Frontal cortex (tissue), 4 donors: Measurements from ENCODE around the gene CD46. TPM values are rescaled to one million over a fixed set of nuclear protein-coding genes. Genes with fewer than 3 reads are reported as not detected.

Experiments used
- DNase-seq, 2 donors: peaks; one replicate each; pipeline ENCODE4 v3.0.0; 2012; ENCODE audit warnings: low spot score in 2 of 2
- FAIRE-seq: peaks from 2 replicates; lab custom pipeline; 2012; peaks lifted over from hg19 to GRCh38; lab: Jason Lieb, UNC
- total RNA-seq: library from RNA; depleted of rRNA; stranded (reverse); fragments of >200 nt; gene quantifications from one replicate; pipeline ENCODE4 v1.2.3, GENCODE V29; 2014
- donor health status: control.
- donor health status: control.
- donor health status: control.

CD46 gene
- total RNA-seq, 1 donor from 2014 or later, result 87.6 TPM

DNA sequence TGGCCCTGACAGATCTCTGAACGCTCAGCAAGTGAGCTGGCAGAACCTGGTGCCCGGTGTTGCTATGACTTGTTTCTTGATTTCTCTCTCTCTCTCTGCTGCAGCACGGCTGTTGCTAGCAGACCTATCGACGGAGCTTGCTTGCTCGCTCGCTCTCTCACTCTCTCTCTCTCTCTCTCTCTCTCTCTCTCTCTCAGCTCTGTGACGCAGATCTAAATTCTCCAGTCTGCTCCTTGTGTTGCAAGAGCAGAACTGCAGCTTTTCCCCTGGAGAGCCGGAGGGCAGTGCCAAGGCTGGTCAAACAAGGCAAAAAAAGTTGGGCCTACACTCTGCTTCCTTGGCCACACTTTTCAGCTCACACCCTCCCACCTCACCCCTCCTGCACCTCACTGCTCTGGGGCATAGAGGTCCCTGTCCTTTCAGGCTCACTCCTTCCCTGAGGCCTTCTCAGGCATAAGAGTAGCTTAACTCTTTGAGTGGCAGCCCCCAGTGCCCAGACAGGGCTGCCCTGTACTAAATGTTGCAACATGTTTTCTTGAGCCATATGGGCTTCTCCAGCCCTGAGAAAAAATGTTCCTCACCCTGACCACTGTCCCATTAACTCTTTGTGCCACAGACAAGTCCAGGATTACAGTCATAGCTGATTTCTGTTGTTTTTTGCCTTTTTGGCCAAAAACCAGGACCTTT is 72.2 kb downstream of the CD46 start:
- DNase-seq (peak; percentile 62 to 71), FAIRE-seq (no peak)

DNA sequence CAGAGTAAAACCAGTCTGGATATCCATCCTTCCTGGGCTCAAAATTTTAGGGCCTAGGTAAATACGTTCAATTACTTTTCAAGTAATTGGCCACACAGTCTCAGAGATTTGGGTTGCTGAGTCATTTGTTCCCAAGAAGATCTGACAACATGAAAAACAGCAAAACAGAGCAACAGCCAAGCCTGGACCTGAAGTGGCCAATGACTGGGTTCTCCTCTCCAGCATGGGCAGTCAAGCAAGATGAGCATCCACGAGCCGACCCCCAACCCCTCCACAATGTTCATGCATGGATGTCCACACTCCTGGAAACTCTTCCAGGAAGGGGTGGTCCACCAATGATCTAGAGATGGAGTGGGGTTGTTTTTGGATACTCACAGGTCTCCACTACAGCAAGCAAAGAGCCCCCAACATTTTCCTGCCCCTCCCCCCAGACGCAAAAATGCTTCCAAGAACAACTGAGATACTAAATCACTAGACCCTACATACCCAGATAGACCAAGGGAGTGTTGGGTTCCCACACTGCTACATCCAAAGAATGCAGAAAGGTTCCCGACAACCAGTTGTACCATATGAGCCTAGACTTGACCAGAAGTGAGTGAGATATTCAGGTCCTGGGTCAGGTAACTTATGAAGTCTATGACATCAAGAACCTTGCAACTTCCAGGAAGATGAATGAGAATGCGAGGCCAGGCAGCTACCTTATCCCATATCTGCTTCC is 73.0 kb downstream of the CD46 start:
- no peak for FAIRE-seq
- DNase-seq, result no peak

DNA sequence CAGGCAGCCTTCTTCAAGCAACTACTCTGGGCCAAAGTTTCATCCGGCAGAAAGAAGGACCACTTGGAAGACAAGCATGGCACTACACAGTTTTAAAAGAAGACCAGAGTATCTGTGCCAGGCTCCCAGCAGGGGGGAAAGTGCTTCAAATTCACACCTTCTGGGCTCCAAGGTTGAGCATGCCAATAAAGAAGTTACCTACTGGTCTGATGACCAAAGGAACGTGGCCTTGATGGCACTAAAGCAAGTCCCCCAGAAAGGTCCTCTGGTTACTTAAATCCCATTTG is 73.5 kb downstream of the CD46 start:
- no peak for FAIRE-seq

GRCh38 chr1:207825719-207826556 is 74.1 kb downstream of the CD46 start:
- FAIRE-seq (no peak), DNase-seq (no peak)

More for the DNA sequence above, 73.5 kb downstream of the CD46 start:
- DNase-seq, result no peak

DNA sequence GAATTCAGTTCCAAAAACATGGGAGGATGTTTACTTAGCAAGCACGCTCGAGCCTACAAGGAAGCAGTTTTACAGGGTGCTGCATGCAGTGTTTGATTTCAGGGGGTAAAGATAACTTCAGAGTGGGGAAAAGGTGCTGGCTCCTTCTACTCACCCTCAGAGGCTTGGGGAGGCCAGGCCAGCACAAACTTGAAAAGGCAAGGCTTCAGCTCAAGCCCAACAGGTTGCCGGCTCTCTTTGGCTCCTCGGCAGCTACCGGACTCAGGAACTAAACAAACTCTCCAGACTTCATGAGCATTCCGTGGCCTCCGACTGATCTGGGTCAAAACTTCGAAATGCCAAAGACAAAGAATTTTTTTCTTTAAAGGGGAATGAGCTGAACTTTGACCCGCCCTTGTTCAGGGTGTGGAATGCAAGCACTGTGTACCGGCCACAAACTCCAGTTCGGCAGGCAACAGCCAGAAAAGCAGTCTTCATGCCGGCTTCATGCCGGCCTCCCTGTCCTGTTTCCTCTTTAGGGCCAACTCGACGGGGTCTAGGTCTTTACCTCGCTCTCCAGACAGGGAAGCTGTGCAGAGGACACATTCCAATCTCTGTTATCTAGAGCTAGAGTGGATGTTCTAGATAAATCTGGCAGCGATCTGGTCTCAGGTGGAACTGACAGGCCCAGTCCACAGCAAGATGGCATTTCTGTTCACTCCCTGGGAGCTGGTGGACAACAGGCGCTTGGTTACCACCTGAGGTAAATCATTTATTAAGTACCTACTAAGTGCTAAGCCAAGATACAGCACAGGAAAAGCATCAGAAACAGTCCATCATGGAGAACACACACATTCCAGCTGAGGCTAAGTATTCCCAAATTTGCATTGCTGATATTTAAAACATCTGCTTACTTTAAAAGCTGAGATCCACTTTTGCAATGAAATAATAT is 75.0 kb downstream of the CD46 start:
- DNase-seq, result no peak
- FAIRE-seq, result no peak

DNA sequence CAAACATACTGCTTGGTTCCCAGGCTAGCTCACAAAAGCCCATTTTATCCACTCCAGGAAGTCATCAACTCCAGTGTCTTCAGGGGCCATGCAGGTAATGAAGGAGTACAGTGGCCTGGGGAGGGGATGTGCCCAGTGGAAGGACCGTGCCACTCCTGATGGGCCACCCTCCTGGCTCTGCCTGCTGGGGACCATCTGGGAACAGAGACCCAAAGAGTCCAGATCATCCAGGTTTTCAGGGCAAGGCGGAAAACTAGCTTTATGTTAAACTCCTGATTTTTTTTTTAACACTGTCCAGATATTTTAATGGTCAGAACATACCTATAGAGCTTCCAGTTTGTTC is 75.6 kb downstream of the CD46 start:
- FAIRE-seq, result no peak

DNA sequence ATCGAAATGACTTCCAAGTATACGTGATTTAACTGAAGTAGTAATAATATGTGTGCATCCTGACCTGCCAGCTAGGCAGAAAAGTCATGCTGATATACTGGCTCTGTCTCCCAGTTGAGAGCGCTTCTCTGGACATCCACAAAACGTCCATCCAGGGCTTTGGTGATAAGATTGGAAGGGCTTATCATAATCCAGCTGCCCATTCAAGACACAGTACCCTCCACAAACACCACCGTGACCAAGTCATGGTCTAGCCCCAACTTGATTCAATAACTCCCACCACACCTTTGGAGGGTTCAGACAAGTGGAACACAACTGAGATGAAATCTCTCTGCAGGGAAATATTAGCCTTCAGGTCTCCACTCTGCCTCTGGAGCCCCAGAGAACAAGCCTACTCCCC is 76.2 kb downstream of the CD46 start:
- FAIRE-seq, result no peak
- no peak for DNase-seq

More for the DNA sequence above, 75.6 kb downstream of the CD46 start:
- no peak for DNase-seq

DNA sequence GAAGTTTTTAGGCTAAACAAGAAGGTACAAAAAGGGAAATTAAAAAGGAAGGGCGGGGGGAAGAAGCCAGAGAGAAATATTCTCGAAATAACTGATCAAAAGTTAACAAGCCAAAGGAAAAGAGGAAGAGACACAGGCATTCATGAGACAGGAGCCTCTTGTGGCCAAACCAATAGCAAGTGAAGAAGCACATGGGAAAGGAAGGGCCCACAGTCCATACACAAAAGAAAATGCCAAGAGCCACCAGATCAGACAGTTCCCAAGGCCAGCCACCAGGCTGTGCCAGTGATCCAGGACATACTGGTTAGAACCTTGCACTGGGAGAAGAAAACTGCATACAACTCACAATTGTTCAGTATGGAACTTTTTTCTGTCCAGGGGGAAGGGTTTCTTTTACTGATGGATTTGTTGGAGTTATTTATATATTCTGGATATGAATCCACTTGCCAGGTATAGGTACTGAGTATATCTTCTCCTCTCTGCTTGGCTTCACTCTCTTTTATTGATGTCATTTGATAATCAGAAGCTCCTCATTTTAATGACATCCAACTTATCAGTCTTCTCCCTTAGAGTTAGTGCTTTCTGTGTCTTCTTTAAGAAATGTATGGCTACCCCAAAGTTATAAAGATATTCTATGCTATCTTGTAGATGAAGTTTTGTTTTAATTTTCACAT is 76.8 kb downstream of the CD46 start:
- DNase-seq (peak in 1 of 2 donors; percentile 58), FAIRE-seq (no peak)

GRCh38 chr1:207829576-207829975 is 77.7 kb downstream of the CD46 start:
- DNase-seq, result no peak
- FAIRE-seq, result no peak

DNA sequence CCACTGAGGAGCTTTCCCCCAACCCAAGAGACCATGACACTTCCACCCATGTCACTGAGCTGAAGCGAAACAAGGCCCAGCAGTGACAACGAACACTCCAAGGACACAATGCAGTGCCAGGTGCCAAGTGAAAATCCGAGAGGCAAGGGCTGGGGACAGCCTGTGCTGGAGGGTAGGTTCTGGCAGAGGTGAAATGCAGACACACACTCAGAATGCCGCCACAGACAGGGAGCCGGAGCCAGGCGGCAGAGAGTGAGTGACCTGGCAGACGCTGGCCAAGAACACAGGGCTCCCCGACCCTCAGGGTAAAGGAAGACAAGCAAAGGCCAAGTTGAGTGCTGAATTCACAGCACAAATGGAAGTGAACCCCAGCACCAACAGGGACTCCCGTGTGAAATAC is 78.9 kb downstream of the CD46 start:
- DNase-seq, result no peak
- FAIRE-seq, result no peak

- DNase-seq, result no peak
- FAIRE-seq, result no peak
These were observed 79.9 kb downstream of the CD46 start for GRCh38 chr1:207831517-207832327.

- FAIRE-seq, result no peak
- DNase-seq, result no peak
These were observed 80.9 kb downstream of the CD46 start for GRCh38 chr1:207832796-207833195.

DNA sequence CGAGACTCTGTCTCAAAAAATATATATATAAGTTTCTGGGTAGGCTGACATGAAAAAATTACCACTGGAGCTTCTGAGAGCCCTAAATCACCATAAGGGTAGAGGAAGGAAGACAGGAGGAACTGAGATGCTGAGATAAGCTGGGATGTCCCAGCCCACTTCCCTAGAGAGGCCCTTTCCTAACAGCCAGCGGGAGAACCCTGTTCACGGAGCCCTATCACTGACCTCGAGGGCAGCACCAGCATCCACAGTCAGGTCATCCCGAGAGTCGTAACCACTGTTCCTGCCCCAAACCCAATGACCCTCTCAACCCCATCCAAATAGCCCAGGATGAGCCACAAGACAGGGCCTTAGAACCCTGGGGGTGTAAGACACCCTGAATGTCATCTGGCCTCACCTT is 81.5 kb downstream of the CD46 start:
- DNase-seq, result no peak
- FAIRE-seq, result no peak

DNA sequence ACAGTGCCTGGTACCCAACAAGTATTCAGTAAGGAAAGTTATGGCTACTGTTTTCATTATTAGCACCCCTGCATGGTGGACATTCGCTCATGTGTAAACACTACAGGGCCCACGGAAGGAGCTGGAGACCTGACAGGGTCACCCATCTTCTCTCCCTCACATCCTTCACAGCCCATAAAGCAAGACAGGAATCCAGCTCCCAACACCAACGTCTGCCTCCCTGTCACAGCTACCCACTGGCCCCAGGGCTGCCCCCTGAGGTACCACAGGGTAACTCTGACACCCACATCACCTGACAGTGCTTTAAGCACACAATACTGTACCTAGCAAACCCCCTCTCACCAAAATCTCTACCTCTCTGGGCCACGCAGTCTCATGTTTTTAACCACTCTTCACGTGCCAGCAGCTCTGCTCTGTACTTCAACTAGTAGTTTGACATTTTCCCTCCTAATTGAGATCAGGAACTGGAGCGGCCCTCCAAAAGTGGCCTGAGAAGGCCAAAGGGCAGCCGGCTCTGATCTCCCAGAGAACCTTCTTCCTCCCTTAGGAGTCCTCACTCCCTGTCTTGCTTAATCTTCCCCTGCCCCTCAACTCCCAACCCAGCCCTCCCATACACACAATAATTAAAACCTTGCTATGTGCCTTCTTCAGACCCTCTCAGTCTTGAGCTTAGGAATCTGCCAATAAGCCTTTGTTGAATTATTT is 82.3 kb downstream of the CD46 start:
- no peak for FAIRE-seq

DNA sequence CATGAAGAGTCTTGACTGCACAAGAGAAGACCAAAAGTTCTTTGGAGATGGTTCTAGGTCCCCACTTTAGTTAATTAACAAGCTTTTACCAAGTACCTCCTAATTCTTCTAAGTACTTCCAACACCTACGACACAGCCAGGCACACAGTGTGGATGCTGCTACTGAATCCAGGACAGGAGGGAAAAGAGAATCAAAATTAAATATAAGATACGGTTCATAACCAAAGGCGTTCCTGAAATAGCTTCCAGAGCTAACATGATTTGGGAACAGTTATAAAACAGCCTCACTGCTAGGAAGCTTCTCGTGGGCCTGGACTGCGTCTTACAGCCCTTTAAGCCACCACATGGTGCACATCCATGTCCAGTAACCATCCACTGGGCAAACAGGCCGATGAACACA is 84.1 kb downstream of the CD46 start:
- no peak for FAIRE-seq
- no peak for DNase-seq

More for the DNA sequence above, 82.3 kb downstream of the CD46 start:
- DNase-seq, result no peak

DNA sequence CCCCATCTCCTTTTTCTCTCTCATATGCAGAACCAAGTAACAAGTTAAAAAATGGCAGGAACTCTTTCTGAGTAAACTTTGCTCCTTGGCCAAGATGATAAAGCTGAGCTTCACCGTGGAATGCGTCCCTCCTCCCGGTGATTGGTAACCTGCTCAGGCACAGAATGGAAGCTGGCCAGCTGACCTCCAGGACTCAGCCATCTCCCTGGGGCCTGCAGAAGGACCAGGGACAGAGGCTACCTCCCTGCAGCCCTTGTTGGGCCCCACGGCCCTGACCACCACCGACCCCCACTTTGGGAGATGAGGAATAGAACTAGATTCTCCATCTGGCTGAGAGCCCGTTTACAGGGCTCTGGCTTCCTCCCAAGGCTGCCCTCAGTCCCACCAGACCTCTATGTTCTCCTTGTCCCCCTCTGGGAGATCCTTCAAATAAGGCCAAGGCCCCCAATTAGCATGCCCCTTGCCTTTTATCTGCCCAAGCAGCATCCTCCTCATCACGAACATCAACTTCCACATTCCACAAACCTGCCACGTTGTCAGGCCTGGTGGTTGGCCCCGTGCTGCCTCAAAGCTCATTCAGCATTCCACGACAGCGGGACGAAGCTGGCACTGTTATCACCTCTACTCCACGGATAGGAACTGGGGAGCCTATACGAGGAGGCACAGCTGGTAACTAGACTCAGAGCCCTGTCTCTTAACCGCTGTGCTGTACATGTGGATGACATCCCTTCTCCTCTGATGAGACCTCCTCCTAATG is 84.9 kb downstream of the CD46 start:
- DNase-seq, result no peak

GRCh38 chr1:207837673-207838072 is 85.8 kb downstream of the CD46 start:
- DNase-seq, result no peak
- FAIRE-seq, result no peak

More for the DNA sequence above, 84.9 kb downstream of the CD46 start:
- no peak for FAIRE-seq
